Measurements from ENCODE around the gene C17orf58.
"Not testable (repeated sequence)": the region's sequence is repeated elsewhere in the genome, so short reads cannot be mapped to it uniquely, and the experiment has no call there.

The C17orf58 gene

GRCh38 chr17:67980456-67980855, 15.8 kb downstream of the C17orf58 start:
- H3K4me3 ChIP-seq (replicated peaks; ENCODE audit: insufficient read depth, low read length) = no peak overlapping the region
- H3K27ac ChIP-seq (replicated peaks) = no peak overlapping the region
- DNase-seq (ENCODE audit: low read depth in 1 of 2, low spot score in 1 of 2) = no peak
- H3K27me3 ChIP-seq (ENCODE audit: insufficient read depth, poor library complexity, severe bottlenecking) = no peaks in the 10 kb centered on the region
- TF ChIP-seq SPI1 (IDR thresholded peaks at IDR 0.05; ENCODE audit: borderline replicate concordance, low read depth) (no peak), POLR2AphosphoS5 (IDR thresholded peaks at IDR 0.05; ENCODE audit: low read depth) (no peak), GABPA (IDR thresholded peaks at IDR 0.05; ENCODE audit: low read depth) (no peak)
- TF ChIP-seq, protein P1, sequence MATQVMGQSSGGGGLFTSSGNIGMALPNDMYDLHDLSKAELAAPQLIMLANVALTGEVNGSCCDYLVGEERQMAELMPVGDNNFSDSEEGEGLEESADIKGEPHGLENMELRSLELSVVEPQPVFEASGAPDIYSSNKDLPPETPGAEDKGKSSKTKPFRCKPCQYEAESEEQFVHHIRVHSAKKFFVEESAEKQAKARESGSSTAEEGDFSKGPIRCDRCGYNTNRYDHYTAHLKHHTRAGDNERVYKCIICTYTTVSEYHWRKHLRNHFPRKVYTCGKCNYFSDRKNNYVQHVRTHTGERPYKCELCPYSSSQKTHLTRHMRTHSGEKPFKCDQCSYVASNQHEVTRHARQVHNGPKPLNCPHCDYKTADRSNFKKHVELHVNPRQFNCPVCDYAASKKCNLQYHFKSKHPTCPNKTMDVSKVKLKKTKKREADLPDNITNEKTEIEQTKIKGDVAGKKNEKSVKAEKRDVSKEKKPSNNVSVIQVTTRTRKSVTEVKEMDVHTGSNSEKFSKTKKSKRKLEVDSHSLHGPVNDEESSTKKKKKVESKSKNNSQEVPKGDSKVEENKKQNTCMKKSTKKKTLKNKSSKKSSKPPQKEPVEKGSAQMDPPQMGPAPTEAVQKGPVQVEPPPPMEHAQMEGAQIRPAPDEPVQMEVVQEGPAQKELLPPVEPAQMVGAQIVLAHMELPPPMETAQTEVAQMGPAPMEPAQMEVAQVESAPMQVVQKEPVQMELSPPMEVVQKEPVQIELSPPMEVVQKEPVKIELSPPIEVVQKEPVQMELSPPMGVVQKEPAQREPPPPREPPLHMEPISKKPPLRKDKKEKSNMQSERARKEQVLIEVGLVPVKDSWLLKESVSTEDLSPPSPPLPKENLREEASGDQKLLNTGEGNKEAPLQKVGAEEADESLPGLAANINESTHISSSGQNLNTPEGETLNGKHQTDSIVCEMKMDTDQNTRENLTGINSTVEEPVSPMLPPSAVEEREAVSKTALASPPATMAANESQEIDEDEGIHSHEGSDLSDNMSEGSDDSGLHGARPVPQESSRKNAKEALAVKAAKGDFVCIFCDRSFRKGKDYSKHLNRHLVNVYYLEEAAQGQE (IDR thresholded peaks at IDR 0.05; ENCODE audit: insufficient replicate concordance, low read depth) = no peak

- not testable (repeated sequence) for H3K27me3 ChIP-seq (ENCODE audit: insufficient read depth, poor library complexity, severe bottlenecking); DNase-seq (ENCODE audit: low read depth in 1 of 2, low spot score in 1 of 2); H3K27ac ChIP-seq (replicated peaks); H3K4me3 ChIP-seq (replicated peaks; ENCODE audit: insufficient read depth, low read length)
Measured at GRCh38 chr17:67976306-67976705, 20.0 kb downstream of the C17orf58 start.

GRCh38 chr17:67974598-67975066, 21.6 kb downstream of the C17orf58 start:
- H3K27ac ChIP-seq (replicated peaks) = no peak overlapping the region
- TF ChIP-seq POLR2AphosphoS5 (IDR thresholded peaks at IDR 0.05; ENCODE audit: low read depth) = no peak
- TF ChIP-seq, protein P1 (IDR thresholded peaks at IDR 0.05; ENCODE audit: insufficient replicate concordance, low read depth) = no peak
- TF ChIP-seq, protein P2, sequence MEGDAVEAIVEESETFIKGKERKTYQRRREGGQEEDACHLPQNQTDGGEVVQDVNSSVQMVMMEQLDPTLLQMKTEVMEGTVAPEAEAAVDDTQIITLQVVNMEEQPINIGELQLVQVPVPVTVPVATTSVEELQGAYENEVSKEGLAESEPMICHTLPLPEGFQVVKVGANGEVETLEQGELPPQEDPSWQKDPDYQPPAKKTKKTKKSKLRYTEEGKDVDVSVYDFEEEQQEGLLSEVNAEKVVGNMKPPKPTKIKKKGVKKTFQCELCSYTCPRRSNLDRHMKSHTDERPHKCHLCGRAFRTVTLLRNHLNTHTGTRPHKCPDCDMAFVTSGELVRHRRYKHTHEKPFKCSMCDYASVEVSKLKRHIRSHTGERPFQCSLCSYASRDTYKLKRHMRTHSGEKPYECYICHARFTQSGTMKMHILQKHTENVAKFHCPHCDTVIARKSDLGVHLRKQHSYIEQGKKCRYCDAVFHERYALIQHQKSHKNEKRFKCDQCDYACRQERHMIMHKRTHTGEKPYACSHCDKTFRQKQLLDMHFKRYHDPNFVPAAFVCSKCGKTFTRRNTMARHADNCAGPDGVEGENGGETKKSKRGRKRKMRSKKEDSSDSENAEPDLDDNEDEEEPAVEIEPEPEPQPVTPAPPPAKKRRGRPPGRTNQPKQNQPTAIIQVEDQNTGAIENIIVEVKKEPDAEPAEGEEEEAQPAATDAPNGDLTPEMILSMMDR (IDR thresholded peaks at IDR 0.05; ENCODE audit: insufficient read depth, low read length) = no peak
- TF ChIP-seq SPI1 (IDR thresholded peaks at IDR 0.05; ENCODE audit: borderline replicate concordance, low read depth) = no peak
- no peak for TF ChIP-seq GABPA (IDR thresholded peaks at IDR 0.05; ENCODE audit: low read depth)
- H3K27me3 ChIP-seq (ENCODE audit: insufficient read depth, poor library complexity, severe bottlenecking) = no peaks in the 10 kb centered on the region
- DNase-seq (ENCODE audit: low read depth in 1 of 2, low spot score in 1 of 2) = no peak
- no peak overlapping the region for H3K4me3 ChIP-seq (replicated peaks; ENCODE audit: insufficient read depth, low read length)

- TF ChIP-seq GABPA (IDR thresholded peaks at IDR 0.05; ENCODE audit: low read depth) (no peak), POLR2AphosphoS5 (IDR thresholded peaks at IDR 0.05; ENCODE audit: low read depth) (no peak), SPI1 (IDR thresholded peaks at IDR 0.05; ENCODE audit: borderline replicate concordance, low read depth) (no peak)
- TF ChIP-seq, protein P1 (IDR thresholded peaks at IDR 0.05; ENCODE audit: insufficient replicate concordance, low read depth) = no peak
- TF ChIP-seq, protein P2 (IDR thresholded peaks at IDR 0.05; ENCODE audit: insufficient read depth, low read length) = no peak
- Histone ChIP-seq H3K27me3 (ENCODE audit: insufficient read depth, poor library complexity, severe bottlenecking) (no peaks in the 10 kb centered on the region), H3K27ac (replicated peaks) (no peak overlapping the region), H3K4me3 (replicated peaks; ENCODE audit: insufficient read depth, low read length) (no peak overlapping the region)
- DNase-seq (ENCODE audit: low read depth in 1 of 2, low spot score in 1 of 2) = no peak
Measured at GRCh38 chr17:67974185-67974584, 22.1 kb downstream of the C17orf58 start.

Measured in HL-60 (cell line).